Astrocyte (in vitro differentiated cells and primary cell): Measurements from ENCODE around the gene ZBTB16. TPM values are rescaled to one million over a fixed set of nuclear protein-coding genes. Genes with fewer than 3 reads are reported as not detected.

Experiments
- DNase-seq: peaks from one replicate; pipeline ENCODE4 v3.0.0-alpha.2; 2010; ENCODE audit warnings: low read depth
- FAIRE-seq: peaks from 2 replicates; lab custom pipeline; 2011; peaks lifted over from hg19 to GRCh38; lab: Jason Lieb, UNC
- H2AFZ ChIP-seq: 2 replicates; pipeline ENCODE4 v1.6.0; 2012; ENCODE audit warnings: low read depth, low read length, inconsistent platforms
- H3K27ac ChIP-seq: 2 replicates; pipeline ENCODE4 v1.5.1; 2011; ENCODE audit warnings: low read depth, low read length, inconsistent platforms
- H3K27me3 ChIP-seq: 2 replicates; pipeline ENCODE4 v1.6.0; 2011; ENCODE audit warnings: low read length, inconsistent platforms; ENCODE audit not compliant: insufficient read depth
- H3K36me3 ChIP-seq: 2 replicates; pipeline ENCODE4 v1.5.1; 2011; ENCODE audit warnings: low read length, inconsistent platforms; ENCODE audit not compliant: insufficient read depth
- H3K4me1 ChIP-seq: 2 replicates; pipeline ENCODE4 v1.5.1; 2011; ENCODE audit warnings: low read length, inconsistent platforms; ENCODE audit not compliant: insufficient read depth
- H3K4me2 ChIP-seq: 2 replicates; pipeline ENCODE4 v1.6.0; 2012; ENCODE audit warnings: low read length, inconsistent platforms
- H3K4me3 ChIP-seq: 2 replicates; pipeline ENCODE4 v1.5.1; 2011; ENCODE audit warnings: low read depth, mild to moderate bottlenecking, low read length, inconsistent platforms; ENCODE audit not compliant: insufficient read depth
- H3K79me2 ChIP-seq: 2 replicates; pipeline ENCODE4 v1.6.0; 2012; ENCODE audit warnings: mild to moderate bottlenecking, low read length, inconsistent platforms; ENCODE audit not compliant: insufficient read depth
- H3K9ac ChIP-seq: 2 replicates; pipeline ENCODE4 v1.6.0; 2012; ENCODE audit warnings: mild to moderate bottlenecking, low read length, inconsistent platforms
- H3K9me3 ChIP-seq: 2 replicates; pipeline ENCODE4 v1.5.1; 2012; ENCODE audit warnings: low read depth, mild to moderate bottlenecking, low read length, inconsistent platforms; ENCODE audit not compliant: insufficient read depth
- H4K20me1 ChIP-seq: 2 replicates; pipeline ENCODE4 v1.6.0; 2012; ENCODE audit warnings: low read length, inconsistent platforms; ENCODE audit not compliant: insufficient read depth
- H3K27ac Mint-ChIP-seq: one replicate; pipeline ENCODE4 v1.8.0; 2021; ENCODE audit warnings: mild to moderate bottlenecking, mixed read lengths; ENCODE audit not compliant: unreplicated experiment
- H3K27me3 Mint-ChIP-seq: one replicate; pipeline ENCODE4 v1.8.0; 2021; ENCODE audit warnings: low read depth, mixed read lengths; ENCODE audit not compliant: unreplicated experiment
- H3K36me3 Mint-ChIP-seq: one replicate; pipeline ENCODE4 v1.8.0; 2021; ENCODE audit warnings: low read depth, mixed read lengths; ENCODE audit not compliant: unreplicated experiment
- H3K4me1 Mint-ChIP-seq: one replicate; pipeline ENCODE4 v1.8.0; 2021; ENCODE audit warnings: low read depth, mixed read lengths; ENCODE audit not compliant: unreplicated experiment
- H3K4me3 Mint-ChIP-seq: one replicate; pipeline ENCODE4 v1.8.0; 2021; ENCODE audit warnings: mild to moderate bottlenecking, moderate library complexity, mixed read lengths; ENCODE audit not compliant: unreplicated experiment
- H3K9me3 Mint-ChIP-seq: one replicate; pipeline ENCODE4 v1.8.0; 2021; ENCODE audit warnings: mild to moderate bottlenecking, mixed read lengths; ENCODE audit not compliant: unreplicated experiment
- CTCF ChIP-seq: IDR thresholded peaks from 2 replicates; pipeline ENCODE4 v1.5.1; 2011; ENCODE audit warnings: low read depth, mild to moderate bottlenecking, inconsistent platforms, low read length, moderate library complexity; ENCODE audit not compliant: insufficient read depth
- EZH2 ChIP-seq: IDR thresholded peaks from 2 replicates; pipeline ENCODE4 v1.6.1; 2012; ENCODE audit warnings: mild to moderate bottlenecking, low read length, inconsistent platforms; ENCODE audit not compliant: insufficient read depth
- total RNA-seq: library from RNA; stranded (reverse); gene quantifications from 2 replicates; pipeline ENCODE4 v1.2.1, GENCODE V29; 2021

The ZBTB16 gene
- total RNA-seq, 1 donor from 2014 or later = 0.50 TPM

GRCh38 chr11:114181195-114181594, 121.7 kb downstream of the ZBTB16 start:
- Mint-ChIP-seq H3K4me3 (no peak overlapping the region), H3K4me1 (no peaks in the 10 kb centered on the region)

DNA sequence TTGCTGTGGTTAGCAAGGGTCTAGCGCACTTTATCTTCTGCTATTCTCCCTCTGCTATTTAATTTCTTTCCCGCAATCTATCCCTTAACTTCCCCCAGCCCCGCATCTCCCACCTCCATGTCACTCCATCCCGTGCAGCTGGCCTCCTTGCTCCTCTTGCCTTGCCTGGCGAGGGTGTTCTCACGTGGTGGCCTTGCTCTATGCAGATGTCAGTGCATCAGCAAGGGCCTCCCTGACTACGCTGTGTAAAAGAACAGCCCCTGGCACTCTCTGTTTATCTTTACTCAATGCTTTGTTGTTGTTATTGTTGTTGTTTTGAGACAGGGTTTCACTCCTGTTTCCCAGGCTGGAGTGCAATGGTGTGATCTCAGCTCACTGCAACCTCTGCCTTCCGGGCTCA, 122.2 kb downstream of the ZBTB16 start:
- peaks cover 51% of the 10 kb centered on the region for H3K27me3 ChIP-seq
- H3K4me1 Mint-ChIP-seq = no peaks in the 10 kb centered on the region

More at GRCh38 chr11:114181195-114181594, 121.7 kb downstream of the ZBTB16 start:
- Histone ChIP-seq H3K9me3 (peaks cover 3% of the 10 kb centered on the region), H3K4me3 (no peak overlapping the region), H3K4me2 (no peak overlapping the region), H2AFZ (no peak overlapping the region), H3K79me2 (no peaks in the 10 kb centered on the region), H3K4me1 (no peaks in the 10 kb centered on the region), H3K36me3 (no peaks in the 10 kb centered on the region), H3K27me3 (peaks cover 57% of the 10 kb centered on the region), H4K20me1 (no peaks in the 10 kb centered on the region), H3K27ac (no peak overlapping the region), H3K9ac (no peak overlapping the region)
- DNase-seq (no peak), FAIRE-seq (no peak)
- H3K9me3 Mint-ChIP-seq = peaks cover 3% of the 10 kb centered on the region
- no peak overlapping the region for H3K27ac Mint-ChIP-seq
- no peak for TF ChIP-seq EZH2
- TF ChIP-seq CTCF = no peak
- peaks cover 63% of the 10 kb centered on the region for H3K27me3 Mint-ChIP-seq
- peaks cover 4% of the 10 kb centered on the region for H3K36me3 Mint-ChIP-seq

More for the DNA sequence above, 122.2 kb downstream of the ZBTB16 start:
- Mint-ChIP-seq H3K36me3 (peaks cover 4% of the 10 kb centered on the region), H3K4me3 (no peak overlapping the region), H3K27me3 (peaks cover 62% of the 10 kb centered on the region), H3K9me3 (peaks cover 5% of the 10 kb centered on the region), H3K27ac (no peak overlapping the region)
- Histone ChIP-seq H3K79me2 (no peaks in the 10 kb centered on the region), H3K4me2 (no peak overlapping the region), H3K27ac (no peak overlapping the region), H3K9me3 (peaks cover 3% of the 10 kb centered on the region), H3K36me3 (no peaks in the 10 kb centered on the region), H3K4me3 (no peak overlapping the region), H2AFZ (no peak overlapping the region), H3K4me1 (no peaks in the 10 kb centered on the region), H3K9ac (no peak overlapping the region), H4K20me1 (no peaks in the 10 kb centered on the region)
- TF ChIP-seq CTCF (no peak), EZH2 (no peak)
- DNase-seq (no peak), FAIRE-seq (no peak)
